ENCODE data around the gene ABCF2.

ABCF2 gene

DNA sequence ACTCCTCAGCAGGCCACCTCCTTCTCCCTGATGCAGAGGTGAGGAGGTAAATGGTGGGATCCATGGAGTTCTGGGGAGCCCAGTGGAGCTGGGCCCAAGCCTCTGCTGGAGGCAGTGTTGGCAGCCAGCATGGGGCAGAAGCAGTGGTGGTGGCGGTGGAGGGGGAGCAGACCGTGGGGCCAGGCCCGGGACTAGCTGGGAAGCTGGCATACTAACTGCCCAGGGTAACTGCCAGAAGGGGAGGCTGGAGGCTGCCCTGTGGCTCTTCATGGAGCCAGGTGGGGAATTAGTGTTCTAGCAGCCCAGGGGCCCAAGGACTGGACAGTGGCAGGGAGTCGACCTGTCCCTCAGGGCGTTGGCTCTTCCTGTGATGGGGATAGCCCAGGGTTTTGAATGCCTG, 37.6 kb upstream of the ABCF2 start:
- Histone ChIP-seq H3K36me3 (ENCODE audit: insufficient read depth, low read length) (no peaks in the 10 kb centered on the region), H4K20me1 (ENCODE audit: insufficient read depth, low read length) (no peaks in the 10 kb centered on the region), H3K9me3 (ENCODE audit: low read length) (no peaks in the 10 kb centered on the region), H3K27me3 (ENCODE audit: insufficient read depth, low read length) (peaks cover 26% of the 10 kb centered on the region), H3K4me1 (ENCODE audit: insufficient read depth, low read length, severe bottlenecking) (no peaks in the 10 kb centered on the region), H3K4me3 (ENCODE audit: low read depth, low read length, poor library complexity, severe bottlenecking) (no peak overlapping the region), H3K9ac (ENCODE audit: low read length) (no peak overlapping the region), H3K79me2 (ENCODE audit: insufficient read depth, low read length) (no peaks in the 10 kb centered on the region), H3K27ac (ENCODE audit: low read depth, low read length, poor library complexity, severe bottlenecking) (no peak overlapping the region), H3K4me2 (ENCODE audit: low read length) (no peak overlapping the region), H3F3A (ENCODE audit: insufficient read depth, low read length) (no peaks in the 10 kb centered on the region), H3K9me2 (ENCODE audit: low read depth, low read length) (no peaks in the 10 kb centered on the region), H2AFZ (ENCODE audit: low read length) (no peak overlapping the region)
- TF ChIP-seq EZH2 (IDR thresholded peaks at IDR 0.05; ENCODE audit: borderline replicate concordance, low read length): no peak
- TF ChIP-seq, protein P1, sequence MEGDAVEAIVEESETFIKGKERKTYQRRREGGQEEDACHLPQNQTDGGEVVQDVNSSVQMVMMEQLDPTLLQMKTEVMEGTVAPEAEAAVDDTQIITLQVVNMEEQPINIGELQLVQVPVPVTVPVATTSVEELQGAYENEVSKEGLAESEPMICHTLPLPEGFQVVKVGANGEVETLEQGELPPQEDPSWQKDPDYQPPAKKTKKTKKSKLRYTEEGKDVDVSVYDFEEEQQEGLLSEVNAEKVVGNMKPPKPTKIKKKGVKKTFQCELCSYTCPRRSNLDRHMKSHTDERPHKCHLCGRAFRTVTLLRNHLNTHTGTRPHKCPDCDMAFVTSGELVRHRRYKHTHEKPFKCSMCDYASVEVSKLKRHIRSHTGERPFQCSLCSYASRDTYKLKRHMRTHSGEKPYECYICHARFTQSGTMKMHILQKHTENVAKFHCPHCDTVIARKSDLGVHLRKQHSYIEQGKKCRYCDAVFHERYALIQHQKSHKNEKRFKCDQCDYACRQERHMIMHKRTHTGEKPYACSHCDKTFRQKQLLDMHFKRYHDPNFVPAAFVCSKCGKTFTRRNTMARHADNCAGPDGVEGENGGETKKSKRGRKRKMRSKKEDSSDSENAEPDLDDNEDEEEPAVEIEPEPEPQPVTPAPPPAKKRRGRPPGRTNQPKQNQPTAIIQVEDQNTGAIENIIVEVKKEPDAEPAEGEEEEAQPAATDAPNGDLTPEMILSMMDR (IDR thresholded peaks at IDR 0.05; ENCODE audit: low read length): no peak

DNA sequence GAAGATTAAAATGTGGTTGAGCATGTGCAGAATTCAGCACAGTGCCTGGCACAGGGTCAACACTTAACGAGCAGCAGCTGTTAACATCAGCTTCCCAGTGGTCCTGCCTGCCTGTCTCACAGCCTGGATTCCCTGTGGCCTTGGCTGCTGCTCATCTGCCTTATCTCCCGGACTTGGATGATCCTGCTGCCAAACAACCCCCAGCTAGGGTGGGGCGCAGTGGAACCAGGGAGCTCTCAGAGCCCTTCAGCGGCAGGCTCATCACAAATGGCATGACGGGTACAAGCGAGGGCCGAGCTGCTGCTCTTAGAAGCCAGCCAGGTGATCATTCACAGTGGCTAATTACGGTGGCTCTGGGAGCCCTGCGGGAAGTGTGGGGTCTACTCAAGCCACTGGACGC, 34.5 kb upstream of the ABCF2 start:
- Histone ChIP-seq H3K4me1 (ENCODE audit: insufficient read depth, low read length, severe bottlenecking) (no peaks in the 10 kb centered on the region), H3F3A (ENCODE audit: insufficient read depth, low read length) (no peaks in the 10 kb centered on the region), H3K9me2 (ENCODE audit: low read depth, low read length) (no peaks in the 10 kb centered on the region), H3K27me3 (ENCODE audit: insufficient read depth, low read length) (peaks cover 26% of the 10 kb centered on the region), H3K36me3 (ENCODE audit: insufficient read depth, low read length) (no peaks in the 10 kb centered on the region), H3K9me3 (ENCODE audit: low read length) (no peaks in the 10 kb centered on the region), H3K27ac (ENCODE audit: low read depth, low read length, poor library complexity, severe bottlenecking) (no peak overlapping the region), H3K4me2 (ENCODE audit: low read length) (no peak overlapping the region), H2AFZ (ENCODE audit: low read length) (no peak overlapping the region), H3K4me3 (ENCODE audit: low read depth, low read length, poor library complexity, severe bottlenecking) (no peak overlapping the region), H4K20me1 (ENCODE audit: insufficient read depth, low read length) (no peaks in the 10 kb centered on the region), H3K9ac (ENCODE audit: low read length) (no peak overlapping the region), H3K79me2 (ENCODE audit: insufficient read depth, low read length) (no peaks in the 10 kb centered on the region)
- TF ChIP-seq, protein P1 (IDR thresholded peaks at IDR 0.05; ENCODE audit: low read length): no peak
- no peak for TF ChIP-seq EZH2 (IDR thresholded peaks at IDR 0.05; ENCODE audit: borderline replicate concordance, low read length)

DNA sequence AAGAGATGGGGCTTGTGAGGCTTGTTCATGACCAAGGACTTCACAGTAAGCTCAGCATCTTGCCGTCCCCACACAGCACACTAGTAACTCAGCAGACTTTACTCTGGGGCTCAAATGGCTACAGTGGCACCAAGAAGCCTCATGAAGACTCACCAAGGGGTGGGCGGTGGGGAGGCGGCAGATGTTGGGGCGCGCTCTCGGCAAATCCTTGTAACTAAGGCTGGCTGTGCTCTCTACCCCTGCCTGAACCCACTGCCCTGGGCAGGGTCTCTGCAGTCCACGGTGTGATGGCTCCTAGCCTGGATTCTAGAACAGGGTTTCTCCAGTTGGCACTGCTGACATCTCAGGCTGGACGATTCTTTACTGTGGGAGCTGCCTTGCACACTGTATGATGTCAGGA, 33.9 kb upstream of the ABCF2 start:
- no peaks in the 10 kb centered on the region for H3K36me3 ChIP-seq (ENCODE audit: insufficient read depth, low read length)
- H3K4me3 ChIP-seq (ENCODE audit: low read depth, low read length, poor library complexity, severe bottlenecking): no peak overlapping the region
- TF ChIP-seq EZH2 (IDR thresholded peaks at IDR 0.05; ENCODE audit: borderline replicate concordance, low read length): no peak
- TF ChIP-seq, protein P1 (IDR thresholded peaks at IDR 0.05; ENCODE audit: low read length): no peak
- peaks cover 26% of the 10 kb centered on the region for H3K27me3 ChIP-seq (ENCODE audit: insufficient read depth, low read length)
- H2AFZ ChIP-seq (ENCODE audit: low read length): no peak overlapping the region
- no peaks in the 10 kb centered on the region for H3K4me1 ChIP-seq (ENCODE audit: insufficient read depth, low read length, severe bottlenecking)
- no peak overlapping the region for H3K4me2 ChIP-seq (ENCODE audit: low read length)
- H3K9me2 ChIP-seq (ENCODE audit: low read depth, low read length): no peaks in the 10 kb centered on the region
- no peaks in the 10 kb centered on the region for H3K9me3 ChIP-seq (ENCODE audit: low read length)
- H3K9ac ChIP-seq (ENCODE audit: low read length): no peak overlapping the region
- H3K79me2 ChIP-seq (ENCODE audit: insufficient read depth, low read length): no peaks in the 10 kb centered on the region
- no peak overlapping the region for H3K27ac ChIP-seq (ENCODE audit: low read depth, low read length, poor library complexity, severe bottlenecking)
- no peaks in the 10 kb centered on the region for H4K20me1 ChIP-seq (ENCODE audit: insufficient read depth, low read length)
- no peaks in the 10 kb centered on the region for H3F3A ChIP-seq (ENCODE audit: insufficient read depth, low read length)
